GM10248 (cell line): ENCODE measurements around the gene TF.

ENCODE experiments used
- CTCF ChIA-PET: fragments of 300-600 bp; sonication (Branson Sonifier 250); formaldehyde crosslinking; extraction: SDS; loops from one replicate; lab custom pipeline; 2021; ENCODE audit warnings: antibody characterized with exemption; lab: Yijun Ruan, JAX
- POLR2A ChIA-PET: fragments of 350-650 bp; sonication (Branson Sonifier 250); formaldehyde crosslinking; extraction: SDS; loops from one replicate; lab custom pipeline; 2020; ENCODE audit warnings: antibody characterized with exemption; lab: Yijun Ruan, JAX
- DNase-seq: peaks from one replicate; pipeline ENCODE4 v3.0.0; 2012; ENCODE audit errors: extremely low spot score
- CTCF ChIP-seq: IDR thresholded peaks from 2 replicates; pipeline ENCODE4 v1.5.1; 2012; ENCODE audit warnings: mild to moderate bottlenecking, low read depth; ENCODE audit errors: extremely low read depth, missing control alignments, control extremely low read depth

TF gene

GRCh38 chr3:133781570-133781969, 35.4 kb downstream of the TF start:
- CTCF ChIA-PET: no interaction called here
- POLR2A ChIA-PET: no interaction called here
- DNase-seq: no peak

GRCh38 chr3:133782454-133782853, 36.3 kb downstream of the TF start:
- TF ChIP-seq CTCF: no peak
- DNase-seq: no peak
- ChIA-PET CTCF (no interaction called here), POLR2A (no interaction called here)

More at GRCh38 chr3:133781570-133781969, 35.4 kb downstream of the TF start:
- TF ChIP-seq CTCF: no peak

GRCh38 chr3:133783762-133784161, 37.6 kb downstream of the TF start:
- POLR2A ChIA-PET: no interaction called here
- CTCF ChIA-PET: no interaction called here
- no peak for TF ChIP-seq CTCF
- DNase-seq: no peak

GRCh38 chr3:133788024-133788423, 41.8 kb downstream of the TF start:
- POLR2A ChIA-PET: no interaction called here
- CTCF ChIA-PET: interaction anchor here (1.0 kb wide), 1 partner anchor 11 kb away, joined by 3 read pairs; no protein-coding TSS in a partner anchor
- no peak for DNase-seq
- TF ChIP-seq CTCF: no peak

- ChIA-PET CTCF (no interaction called here), POLR2A (no interaction called here)
- no peak for DNase-seq
- no peak for TF ChIP-seq CTCF
Measured at GRCh38 chr3:133792171-133792763, 46.1 kb downstream of the TF start.

- no peak for DNase-seq
- CTCF ChIA-PET: no interaction called here
- TF ChIP-seq CTCF: no peak
- POLR2A ChIA-PET: no interaction called here
Measured at GRCh38 chr3:133797396-133798105, 51.4 kb downstream of the TF start.
